ENCODE measurements around the gene MYH4.

The MYH4 gene

GRCh38 chr17:10469459-10469858, at the start of gene MYH4:
Gene MYH4, minus strand, starts transcription at chr17:10469559. Its CDS starts 2,814 bp downstream, at chr17:10466745.
- DNase-seq = no peak

- DNase-seq = no peak
Measured at GRCh38 chr17:10518271-10519037, 49.1 kb upstream of the MYH4 start, which contains the start of gene MYH1. Gene MYH1, minus strand, starts transcription at chr17:10518542. Its CDS starts 1,900 bp downstream, at chr17:10516642.

GRCh38 chr17:10516638-10517037, 47.3 kb upstream of the MYH4 start:
- no peak for DNase-seq

DNA sequence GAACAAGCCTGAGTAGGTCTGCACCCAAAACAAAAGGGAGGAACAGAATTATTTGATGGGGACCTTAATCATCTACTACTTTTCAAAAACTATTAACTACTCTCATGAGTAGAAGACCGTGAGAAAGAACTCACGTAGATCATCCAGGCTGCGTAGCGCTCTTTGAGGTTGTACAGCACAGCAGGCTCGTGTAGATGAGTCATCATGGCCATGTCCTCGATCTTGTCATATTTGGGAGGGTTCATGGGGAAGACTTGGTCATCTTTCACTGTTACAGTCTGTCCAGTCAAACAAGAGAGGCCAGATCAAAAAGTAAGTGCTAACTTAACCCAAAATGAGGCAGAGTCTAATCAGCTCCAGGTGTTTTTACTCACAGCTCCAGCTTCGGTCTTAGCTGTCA, 46.7 kb upstream of the MYH4 start:
- DNase-seq = no peak

GRCh38 chr17:10513299-10514067, 44.1 kb upstream of the MYH4 start:
- DNase-seq = no peak

DNA sequence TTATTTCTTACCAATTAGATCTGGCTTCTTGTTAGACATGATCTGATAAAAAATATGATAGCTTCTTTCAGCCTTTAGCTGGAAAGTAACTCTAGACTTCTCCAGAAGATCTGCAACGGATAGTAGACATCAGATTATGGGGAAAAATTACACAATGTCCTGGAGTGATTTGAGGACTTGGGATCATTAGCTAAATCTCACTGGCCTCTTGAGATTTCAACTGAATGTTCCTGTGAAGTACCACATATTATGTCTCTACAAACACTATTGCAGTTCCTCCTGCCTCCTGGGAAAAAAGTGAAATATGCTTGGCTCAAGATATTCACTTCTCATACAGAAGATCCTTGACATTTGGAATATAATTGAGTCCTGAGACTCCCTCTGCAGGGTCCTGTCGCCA, 43.5 kb upstream of the MYH4 start:
- DNase-seq = no peak

DNA sequence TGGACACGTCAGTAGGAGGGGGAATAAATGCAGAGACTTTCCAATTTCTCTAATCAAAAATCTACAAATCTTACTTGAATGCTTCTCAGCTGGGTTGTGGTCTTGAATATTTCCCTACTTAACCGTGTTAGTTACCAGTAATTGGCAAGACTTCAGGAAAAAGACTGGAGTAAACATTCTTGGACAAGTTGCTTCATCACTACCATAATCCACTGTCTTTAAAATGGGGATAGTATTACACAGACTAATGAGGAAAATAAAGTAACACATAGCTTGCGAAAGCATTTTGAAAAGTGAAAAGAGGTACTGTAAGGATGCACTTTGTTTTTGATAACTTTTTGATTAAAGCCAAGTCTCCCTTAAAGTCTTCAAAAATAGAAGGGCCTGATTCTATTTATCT, 30.6 kb upstream of the MYH4 start:
- DNase-seq = no peak

DNA sequence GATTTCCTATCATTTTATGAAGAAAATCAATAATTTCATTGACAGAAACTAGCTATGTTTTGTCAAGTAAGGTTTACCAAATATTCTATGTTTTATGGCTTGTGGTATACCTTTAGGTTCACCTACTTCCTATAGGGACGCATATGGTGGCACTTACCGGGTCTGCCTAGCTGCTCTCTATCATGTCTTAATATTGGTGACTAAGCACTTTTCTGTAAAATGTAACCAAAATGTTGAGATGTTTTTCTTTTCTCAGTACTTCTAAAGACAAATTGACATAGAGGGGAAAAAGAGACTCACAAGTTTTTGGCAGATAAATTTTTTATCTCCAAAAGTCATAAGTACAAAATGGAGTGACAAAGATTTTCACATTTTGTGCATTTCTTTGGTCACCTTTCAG, 22.6 kb upstream of the MYH4 start:
- no peak for DNase-seq

DNA sequence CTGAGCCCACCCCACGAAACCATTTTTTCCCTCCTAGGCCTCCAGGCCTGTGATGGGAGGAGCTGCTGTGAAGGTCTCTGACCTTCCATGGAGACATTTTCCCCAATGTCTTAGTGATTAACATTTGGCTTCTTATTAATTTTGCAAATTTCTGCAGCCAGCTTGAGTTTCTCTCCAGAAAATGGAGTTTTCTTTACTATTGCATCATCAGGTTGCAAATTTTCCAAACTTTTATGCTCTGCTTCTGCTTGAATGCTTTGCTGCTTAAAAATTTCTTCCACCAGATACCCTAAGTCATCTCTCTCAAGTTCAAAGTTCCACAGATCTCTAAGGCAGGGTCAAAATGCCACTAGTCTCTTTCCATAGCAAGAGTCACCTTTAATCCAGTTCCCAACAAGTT, 12.9 kb upstream of the MYH4 start:
- DNase-seq = no peak

DNA sequence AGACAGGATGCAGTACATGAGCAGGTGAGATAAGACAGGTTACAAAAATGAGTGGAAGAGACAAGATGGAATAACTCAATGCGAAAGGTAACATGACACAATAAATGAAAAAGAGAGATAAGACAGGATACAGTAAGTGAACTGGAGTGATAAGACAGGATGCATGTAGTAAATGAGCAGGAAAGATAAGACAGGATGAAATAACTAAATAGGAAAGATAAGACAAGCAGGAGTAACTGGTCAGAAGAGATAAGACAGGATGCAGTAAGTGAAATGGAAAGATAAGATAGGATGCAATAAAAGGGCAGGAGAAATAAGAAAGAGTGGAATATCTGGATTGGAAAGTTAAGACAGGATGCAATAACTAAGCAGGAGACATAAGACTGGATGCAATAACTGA, 8.3 kb upstream of the MYH4 start:
- DNase-seq = no peak

DNA sequence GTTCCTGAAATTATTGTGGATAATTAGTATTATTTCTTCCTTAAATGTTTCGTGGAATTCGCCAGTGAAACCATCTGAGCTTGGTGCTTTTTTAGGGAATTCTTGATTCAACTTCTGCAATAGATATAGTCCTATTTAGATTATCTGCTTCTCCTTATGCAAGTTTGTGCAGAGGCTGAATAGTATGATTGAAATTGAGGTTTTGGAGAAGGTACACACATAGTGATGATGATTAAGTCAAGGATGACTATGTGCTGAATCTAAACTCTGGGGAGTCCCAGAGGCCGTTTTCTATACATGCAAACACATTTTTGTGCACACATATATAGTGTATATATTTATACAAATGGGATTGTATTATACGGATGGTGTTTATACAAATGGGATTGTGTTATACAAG, 5.2 kb upstream of the MYH4 start:
- no peak for DNase-seq

- DNase-seq = no peak
Measured at GRCh38 chr17:10471858-10472257, 2.5 kb upstream of the MYH4 start.

DNA sequence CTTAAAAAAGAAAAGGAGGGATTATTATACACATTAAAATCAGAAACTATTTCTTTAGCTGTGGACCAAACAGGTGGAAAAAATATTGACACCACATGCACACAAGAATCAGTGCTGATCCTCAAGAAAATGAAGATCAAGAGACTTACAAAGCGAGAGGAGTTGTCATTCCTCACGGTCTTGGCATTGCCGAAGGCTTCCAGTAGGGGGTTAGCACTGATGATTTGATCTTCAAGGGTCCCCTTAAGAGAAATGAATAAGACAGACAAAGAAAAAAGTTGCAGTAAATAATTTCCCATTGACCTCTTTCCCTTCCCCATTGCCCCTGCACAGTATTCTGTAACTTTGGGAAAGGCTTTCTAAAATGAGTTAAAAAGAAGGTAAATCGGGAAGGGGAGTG, 6.0 kb downstream of the MYH4 start:
- no peak for DNase-seq

- DNase-seq = no peak
Measured at GRCh38 chr17:10460062-10460461, 9.3 kb downstream of the MYH4 start.

GRCh38 chr17:10458701-10459100, 10.7 kb downstream of the MYH4 start:
- DNase-seq = no peak

DNA sequence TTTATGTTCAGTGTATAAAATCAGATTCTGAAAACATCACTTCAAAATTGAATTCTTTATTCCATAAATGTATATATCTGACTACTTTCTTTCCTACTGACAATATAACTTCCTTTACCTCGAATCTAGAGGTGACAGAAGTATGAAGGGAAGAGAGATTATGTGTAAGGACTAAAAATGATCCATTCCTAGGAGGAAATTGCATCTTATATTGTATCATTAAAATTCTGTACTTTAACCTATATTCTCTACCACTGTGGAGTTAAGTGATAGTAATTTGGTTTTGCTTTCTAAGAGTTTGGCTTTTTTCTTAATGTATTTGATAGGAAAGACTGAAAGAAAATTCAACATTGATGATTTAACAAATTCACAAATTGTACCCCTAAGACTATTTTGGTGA, 11.4 kb downstream of the MYH4 start:
- DNase-seq = no peak

DNA sequence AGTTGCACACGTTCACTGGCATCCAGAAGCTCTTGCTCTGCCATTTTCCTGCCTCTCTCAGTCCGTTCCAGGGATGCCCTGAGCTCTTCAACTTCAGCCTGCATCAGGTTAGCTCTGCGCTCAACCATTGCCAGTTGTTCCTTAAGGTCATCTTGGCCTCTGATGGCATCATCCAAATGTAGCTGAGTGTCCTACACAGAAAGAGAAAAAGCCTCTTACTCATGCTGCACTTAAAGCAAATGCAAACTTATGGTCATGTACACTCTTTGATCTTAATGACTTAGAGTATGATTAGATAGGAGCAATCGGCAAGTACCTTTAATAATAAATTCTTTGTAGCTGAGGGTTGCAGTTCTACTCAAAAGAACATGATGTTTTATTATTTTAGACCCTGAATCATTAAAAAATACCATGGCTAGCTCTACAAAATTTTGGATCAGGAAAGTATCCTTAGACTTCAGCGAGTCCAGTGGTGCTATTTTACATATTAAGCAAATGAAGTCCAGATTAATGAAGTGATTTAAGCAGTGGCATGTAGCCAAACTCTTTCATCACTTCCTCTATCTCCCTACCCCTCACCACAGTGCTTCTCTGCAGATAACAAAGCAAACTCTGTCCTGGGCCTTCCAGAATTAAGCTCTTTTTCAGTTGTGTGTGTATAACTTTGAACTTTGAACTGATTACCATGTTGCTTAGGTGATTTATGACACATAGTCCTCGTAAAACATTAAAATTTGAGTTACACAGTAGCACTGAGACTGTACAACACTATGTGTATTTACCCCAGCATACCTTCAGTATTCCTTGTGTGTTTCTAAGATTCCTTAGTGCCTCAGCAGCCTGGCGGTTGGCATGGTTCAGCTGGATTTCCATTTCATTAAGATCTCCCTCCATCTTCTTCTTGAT, 22.1 kb downstream of the MYH4 start:
- no peak for DNase-seq

DNA sequence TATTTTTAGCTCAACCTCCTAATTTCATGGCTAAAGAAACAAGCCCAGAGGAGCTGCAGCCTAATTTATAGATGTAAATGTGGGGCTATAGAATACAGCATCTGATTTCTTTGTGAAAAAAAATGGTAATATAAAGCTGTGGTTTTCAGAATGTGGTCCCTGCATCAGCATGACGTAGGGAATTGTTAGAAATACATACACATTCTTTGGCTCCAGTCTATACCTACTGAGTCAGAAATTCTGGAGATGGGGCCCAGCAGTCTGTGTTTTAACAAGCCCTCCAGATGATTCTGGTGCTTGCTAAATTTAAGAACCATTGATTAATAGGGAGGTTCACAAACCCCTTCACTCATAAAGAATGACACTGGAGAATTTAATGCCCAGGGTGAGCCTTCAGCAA, 29.5 kb downstream of the MYH4 start:
- DNase-seq = no peak

- DNase-seq = no peak
Measured at GRCh38 chr17:10435096-10435495, 34.3 kb downstream of the MYH4 start.

DNA sequence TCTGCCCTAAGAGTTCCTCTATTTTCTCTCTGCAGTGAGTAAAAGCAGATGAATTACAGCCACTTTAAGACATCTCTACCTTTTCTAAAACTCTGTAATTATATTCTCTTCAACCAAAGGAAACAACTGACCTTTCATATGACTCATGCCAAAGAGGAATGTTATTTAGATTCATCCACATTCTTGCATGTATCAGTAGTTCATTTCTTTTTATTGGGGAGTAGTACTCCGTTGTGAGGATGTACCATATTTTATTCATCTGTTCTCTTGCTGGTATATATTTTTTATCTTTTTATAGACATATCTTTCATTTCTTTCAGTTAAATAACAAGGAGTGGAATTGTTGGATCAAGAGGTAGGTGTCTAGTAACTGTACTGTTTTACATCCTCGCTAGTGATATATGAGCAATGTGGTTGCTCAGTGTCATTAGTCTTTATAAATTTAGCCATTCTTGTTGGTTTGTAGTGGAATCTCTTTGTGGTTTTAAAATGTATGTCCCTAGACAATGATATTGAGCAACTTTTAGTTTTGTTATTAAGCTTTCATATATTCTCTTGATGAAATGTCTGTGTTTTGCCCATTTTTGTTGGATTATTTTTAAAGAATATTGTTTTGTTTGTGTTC, 39.8 kb downstream of the MYH4 start:
- DNase-seq = no peak

GRCh38 chr17:10428781-10429180, 40.6 kb downstream of the MYH4 start:
- DNase-seq = no peak

- no peak for DNase-seq
Measured at GRCh38 chr17:10421900-10422542, 47.3 kb downstream of the MYH4 start, which contains the start of gene MYH8. Gene MYH8, minus strand, starts transcription at chr17:10421950. Its CDS starts 1,723 bp downstream, at chr17:10420227.
